AG09309 (cell line): Measurements from ENCODE around the gene LIMS2.

Experiments used
- DNase-seq: peaks from one replicate; pipeline ENCODE4 v3.0.0-alpha.2; 2010; ENCODE audit warnings: low read depth
- H3K4me3 ChIP-seq: 2 replicates; pipeline ENCODE4 v1.5.1; 2011; ENCODE audit warnings: mild to moderate bottlenecking, low read depth, low read length, moderate library complexity; ENCODE audit not compliant: control insufficient read depth
- TF ChIP-seq, protein P1 (sequence below): IDR thresholded peaks from 2 replicates; pipeline ENCODE4 v1.5.1; 2011; ENCODE audit warnings: mild to moderate bottlenecking, low read depth, low read length, inconsistent platforms; ENCODE audit not compliant: insufficient read depth, control insufficient read depth; ENCODE audit errors: missing control alignments

LIMS2 gene

DNA sequence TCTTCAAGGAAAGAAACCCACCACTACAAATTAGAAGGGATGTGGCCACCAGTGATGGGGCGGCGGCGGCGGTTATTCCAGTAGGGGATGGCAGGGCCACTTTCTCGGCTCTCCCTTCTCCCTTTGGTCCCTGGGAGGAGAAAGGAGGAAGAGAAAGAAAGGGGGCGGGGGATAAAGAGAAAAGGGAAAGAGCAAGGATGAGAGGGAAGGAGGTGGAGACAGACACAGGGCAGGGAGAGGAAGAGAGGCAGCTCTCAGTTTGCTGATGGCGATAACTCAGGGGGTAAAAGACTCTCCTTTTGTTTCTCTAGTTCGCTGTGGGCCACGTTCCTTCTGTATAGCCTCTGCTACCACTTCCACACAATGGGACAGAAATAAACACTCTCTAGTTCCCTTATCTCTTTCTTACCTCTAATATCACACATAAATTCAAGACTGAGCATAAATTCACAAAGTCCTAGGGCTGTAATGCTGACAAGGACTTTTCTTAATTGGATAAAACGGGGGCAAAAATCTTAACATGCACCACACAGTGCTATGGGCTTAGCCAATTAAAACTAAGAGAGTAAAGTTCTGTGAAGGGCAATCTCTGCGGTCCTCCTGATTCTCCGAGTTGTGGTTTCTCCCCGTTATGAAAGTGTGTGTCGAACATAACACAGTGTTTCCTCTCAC, 40.6 kb upstream of the LIMS2 start:
- TF ChIP-seq, protein P1, sequence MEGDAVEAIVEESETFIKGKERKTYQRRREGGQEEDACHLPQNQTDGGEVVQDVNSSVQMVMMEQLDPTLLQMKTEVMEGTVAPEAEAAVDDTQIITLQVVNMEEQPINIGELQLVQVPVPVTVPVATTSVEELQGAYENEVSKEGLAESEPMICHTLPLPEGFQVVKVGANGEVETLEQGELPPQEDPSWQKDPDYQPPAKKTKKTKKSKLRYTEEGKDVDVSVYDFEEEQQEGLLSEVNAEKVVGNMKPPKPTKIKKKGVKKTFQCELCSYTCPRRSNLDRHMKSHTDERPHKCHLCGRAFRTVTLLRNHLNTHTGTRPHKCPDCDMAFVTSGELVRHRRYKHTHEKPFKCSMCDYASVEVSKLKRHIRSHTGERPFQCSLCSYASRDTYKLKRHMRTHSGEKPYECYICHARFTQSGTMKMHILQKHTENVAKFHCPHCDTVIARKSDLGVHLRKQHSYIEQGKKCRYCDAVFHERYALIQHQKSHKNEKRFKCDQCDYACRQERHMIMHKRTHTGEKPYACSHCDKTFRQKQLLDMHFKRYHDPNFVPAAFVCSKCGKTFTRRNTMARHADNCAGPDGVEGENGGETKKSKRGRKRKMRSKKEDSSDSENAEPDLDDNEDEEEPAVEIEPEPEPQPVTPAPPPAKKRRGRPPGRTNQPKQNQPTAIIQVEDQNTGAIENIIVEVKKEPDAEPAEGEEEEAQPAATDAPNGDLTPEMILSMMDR, result no peak
- no peak for DNase-seq
- no peak overlapping the region for H3K4me3 ChIP-seq

DNA sequence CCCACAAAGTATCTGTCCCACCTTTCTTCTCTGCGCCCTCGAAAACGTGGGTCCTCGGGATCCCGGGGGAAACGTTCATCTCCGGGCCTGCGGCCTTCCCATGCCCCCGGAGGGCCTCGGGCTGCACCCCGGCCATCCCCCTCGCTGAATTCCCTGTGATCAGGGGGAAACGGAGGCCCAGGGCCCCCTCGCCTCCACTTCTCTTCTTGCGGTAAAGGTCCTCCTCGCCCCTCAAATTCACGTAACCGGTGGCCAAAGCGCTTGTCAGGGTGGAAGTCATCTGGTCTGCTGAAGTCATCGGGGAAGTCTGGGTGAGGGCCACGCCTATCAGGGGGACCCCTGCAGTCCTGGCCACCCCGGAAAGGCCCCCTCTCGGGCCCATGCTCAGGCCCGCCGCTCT, 38.2 kb upstream of the LIMS2 start:
- H3K4me3 ChIP-seq, result no peak overlapping the region
- DNase-seq, result no peak
- TF ChIP-seq, protein P1, result no peak

DNA sequence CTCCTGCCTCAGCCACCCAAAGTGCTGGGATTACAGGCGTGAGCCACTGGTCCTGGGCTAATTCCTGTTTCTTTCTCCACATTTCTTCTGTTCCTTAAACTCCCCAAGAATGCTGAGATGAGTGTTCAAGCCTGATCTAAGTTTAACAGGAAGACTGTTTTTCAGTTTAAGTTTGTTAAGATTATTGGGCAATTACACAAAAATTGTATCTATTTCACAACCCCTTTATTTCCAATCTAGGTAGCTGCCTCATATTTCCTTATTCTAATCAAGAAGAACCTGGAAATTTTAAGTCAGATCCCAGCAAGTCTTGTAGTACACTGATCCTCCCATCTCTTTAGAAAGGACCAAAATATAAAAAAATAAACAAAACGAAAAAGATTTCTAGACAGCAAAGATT, 37.7 kb upstream of the LIMS2 start:
- no peak overlapping the region for H3K4me3 ChIP-seq
- DNase-seq, result no peak
- TF ChIP-seq, protein P1, result no peak

DNA sequence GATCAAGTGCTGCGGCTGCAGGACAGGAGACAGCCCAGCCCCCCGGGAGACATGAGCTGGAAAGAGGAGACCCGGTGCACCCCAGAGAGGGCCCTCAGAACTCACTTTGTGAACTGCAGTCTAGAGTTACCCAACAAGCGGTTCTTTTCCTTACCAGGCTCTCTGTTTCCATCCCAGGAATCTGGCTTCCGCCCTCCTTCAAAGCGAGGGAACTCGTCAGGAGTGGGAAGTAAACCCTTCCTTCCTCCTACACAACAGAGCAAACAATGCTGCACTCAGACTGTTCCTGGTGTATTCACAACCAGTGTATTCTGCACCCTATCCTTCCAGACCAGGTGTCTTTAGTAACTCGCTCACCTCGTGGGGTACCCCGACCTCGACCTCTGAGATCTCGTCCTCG, 34.0 kb upstream of the LIMS2 start:
- H3K4me3 ChIP-seq, result no peak overlapping the region
- TF ChIP-seq, protein P1, result no peak
- DNase-seq, result no peak

DNA sequence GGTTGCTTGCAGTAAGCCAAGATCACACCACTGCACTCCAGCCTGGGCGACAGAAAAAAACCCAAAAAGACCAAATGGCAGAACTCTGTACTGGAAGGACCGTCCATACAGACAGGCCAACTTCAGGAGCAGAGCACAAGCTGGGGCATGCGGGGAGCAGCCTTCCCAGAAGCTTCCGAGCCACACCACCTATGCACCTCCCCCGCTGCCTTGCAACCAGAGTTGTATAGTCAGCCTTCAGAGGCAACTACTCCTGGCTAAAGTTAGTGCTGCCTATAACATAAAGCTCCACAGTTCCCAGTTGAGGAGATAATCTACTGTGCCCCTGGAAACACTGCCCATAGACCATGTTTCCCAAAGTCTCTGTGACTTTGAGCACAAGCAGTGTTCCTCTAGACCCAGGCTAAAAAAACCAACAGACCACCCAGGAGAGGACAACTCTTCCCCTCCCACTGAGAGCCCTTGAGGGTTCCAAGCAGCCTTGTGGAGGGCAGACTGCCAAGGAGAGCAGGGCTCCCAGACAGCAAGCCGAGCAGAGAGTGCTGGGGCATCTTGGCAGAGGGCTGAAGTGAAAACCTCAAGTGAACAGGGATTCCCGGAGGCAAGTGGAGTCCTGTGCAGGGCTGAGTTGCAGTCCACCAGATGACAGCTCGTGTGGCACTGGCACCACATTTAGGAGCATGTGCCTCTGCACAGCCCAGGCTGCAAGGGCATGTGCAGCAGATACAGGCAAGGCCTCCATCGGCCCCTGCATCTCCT, 32.7 kb upstream of the LIMS2 start:
- no peak for DNase-seq
- H3K4me3 ChIP-seq, result no peak overlapping the region
- TF ChIP-seq, protein P1, result no peak

DNA sequence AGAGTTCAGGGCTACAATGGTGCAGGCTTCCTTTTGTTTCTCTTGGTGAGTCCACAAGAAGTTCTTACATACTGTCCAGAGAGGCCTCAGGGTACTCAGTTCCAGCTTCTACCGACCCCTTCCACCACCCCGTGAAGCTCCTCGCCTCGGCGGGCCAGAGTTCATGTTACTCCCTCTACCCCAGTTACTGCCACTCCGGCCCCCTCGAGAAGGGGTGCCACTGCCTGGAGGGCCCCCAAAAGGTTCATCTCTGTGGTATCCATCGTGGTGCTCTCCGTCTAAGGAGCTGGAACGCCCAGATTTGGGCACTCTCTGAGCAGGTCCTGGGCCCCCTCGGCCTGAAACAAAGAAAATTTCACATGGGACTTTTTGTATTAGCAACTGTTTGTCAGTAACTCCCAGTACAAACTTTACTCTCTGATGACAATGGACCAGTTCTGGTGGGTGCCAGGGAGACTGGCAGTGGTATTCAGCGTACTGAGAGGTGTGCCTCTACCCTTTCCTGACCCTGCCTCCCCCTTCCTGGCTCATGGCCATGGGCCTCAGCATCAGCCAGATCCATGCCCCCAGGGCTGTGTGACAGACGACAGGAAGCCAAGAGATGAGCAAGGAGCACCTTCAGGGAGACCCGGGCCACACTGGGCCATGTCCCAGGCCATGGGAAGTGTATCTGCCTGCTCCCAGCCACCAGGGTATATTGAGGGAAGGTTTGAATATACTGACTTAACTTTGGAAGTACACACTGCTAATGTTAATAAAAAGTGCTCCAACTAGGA, 31.1 kb upstream of the LIMS2 start:
- no peak for DNase-seq
- H3K4me3 ChIP-seq, result no peak overlapping the region
- TF ChIP-seq, protein P1, result no peak
